ENCODE measurements around the gene MINDY4. TPM values are rescaled to one million over a fixed set of nuclear protein-coding genes. Genes with fewer than 3 reads are reported as not detected.

MINDY4 gene
- total RNA-seq, 1 experiment from 2014 or later = 7.6 TPM

DNA sequence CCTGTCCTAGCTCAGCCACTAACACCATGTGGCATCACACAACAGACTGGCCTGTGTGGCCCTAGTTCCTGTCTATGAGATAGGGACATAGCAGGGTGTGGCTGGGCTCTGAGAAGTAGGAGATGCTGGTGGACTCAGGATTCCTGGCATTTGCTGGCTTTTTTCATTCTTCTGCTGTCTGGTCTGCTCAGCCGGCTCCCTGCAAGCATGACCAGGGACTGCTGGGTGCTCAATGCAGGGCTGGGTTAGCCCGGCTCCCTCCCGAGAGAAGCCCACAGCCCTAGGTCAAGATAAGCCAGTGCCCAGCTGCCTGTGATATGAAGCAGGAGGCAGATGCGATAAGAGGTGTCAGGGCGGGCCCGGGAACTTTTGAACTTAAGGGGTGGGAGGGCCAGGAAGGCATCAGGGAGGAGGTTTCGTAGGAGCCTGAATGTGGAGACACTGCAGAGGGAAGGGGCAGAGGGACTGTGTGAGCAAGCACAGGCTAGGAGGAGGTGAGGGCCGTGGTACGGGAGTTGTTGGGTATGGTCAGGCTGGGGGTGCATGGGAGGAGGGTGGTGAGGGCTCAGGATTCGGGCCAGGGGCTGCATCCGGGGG lies 143.9 kb downstream of the MINDY4 start:
- DNase-seq (ENCODE audit: low spot score) = no peak

DNA sequence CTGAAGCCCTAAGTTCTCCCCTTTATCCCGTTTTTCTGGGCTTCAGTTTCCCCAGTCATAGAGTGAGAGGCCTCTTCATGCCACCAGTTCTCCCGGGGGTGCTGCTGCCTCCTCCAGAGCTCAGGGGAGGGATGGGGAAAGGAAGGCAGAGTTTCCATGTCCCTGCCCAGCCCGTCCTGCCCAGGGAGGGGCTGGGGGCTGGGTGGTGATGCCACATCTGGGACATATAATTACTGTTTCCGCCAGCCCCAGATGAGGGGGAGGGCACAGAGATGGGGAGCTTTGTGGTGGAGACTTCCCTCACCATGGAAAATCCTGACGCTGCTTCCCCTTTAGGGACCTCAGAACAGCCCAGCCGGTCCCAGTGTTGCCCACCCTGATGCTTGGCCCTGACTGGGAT lies 144.5 kb downstream of the MINDY4 start:
- DNase-seq (ENCODE audit: low spot score) = peak; percentile 23

GRCh38 chr7:30916255-30916654 lies 145.0 kb downstream of the MINDY4 start:
- DNase-seq (ENCODE audit: low spot score) = no peak

DNA sequence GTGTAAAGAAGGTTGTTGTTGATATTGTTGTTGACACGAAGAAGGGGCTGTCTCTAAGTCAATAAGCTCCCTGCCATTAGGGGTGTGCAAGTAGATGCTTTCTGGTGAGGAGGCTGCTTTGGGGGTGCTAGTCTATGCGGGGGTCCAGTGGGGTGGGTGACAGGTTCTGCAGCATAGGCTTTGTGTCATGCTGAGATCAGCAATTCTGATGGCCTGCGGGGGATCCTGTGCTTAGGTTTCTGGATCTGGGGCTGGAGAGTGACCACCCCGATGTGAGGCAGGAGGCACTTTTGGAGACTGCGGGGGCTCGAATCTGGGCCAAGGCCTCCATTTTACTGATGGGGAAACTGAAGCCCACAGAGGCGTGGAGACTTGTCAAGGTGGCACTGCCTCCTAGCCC lies 145.6 kb downstream of the MINDY4 start:
- DNase-seq (ENCODE audit: low spot score) = no peak

DNA sequence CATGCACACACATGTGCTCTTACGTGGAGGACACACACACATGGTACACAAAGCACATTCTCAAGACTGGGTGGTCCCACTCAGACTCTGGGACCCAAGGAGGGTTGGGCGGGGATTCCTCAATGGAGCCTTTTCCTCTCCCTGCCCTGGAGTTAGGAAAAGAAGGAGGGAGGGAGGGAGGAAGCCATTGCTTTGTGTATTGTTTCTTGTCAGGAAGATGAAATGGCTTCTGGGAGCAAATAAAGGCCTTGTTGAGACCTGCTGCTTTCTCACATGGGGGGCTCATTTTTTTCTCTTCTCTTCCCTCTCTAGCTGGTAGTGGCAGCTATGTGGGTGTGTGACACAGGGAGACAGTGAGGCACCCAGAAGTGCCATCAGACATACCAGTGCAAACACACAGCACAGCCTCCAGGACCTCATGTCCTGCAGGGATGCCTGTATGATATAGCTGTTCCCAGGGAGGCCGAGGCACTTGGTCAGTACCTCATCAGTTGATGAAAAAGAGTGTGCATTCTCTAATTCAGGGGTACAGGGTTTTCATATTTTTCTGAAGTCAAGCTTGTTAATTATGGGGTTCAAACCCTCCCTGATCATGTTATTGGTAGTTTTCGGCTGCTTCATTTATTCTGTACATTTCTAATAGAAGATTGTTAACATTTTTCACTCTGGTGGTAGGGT lies 146.1 kb downstream of the MINDY4 start:
- DNase-seq (ENCODE audit: low spot score) = no peak

GRCh38 chr7:30918676-30919075 lies 147.5 kb downstream of the MINDY4 start:
- DNase-seq (ENCODE audit: low spot score) = no peak

DNA sequence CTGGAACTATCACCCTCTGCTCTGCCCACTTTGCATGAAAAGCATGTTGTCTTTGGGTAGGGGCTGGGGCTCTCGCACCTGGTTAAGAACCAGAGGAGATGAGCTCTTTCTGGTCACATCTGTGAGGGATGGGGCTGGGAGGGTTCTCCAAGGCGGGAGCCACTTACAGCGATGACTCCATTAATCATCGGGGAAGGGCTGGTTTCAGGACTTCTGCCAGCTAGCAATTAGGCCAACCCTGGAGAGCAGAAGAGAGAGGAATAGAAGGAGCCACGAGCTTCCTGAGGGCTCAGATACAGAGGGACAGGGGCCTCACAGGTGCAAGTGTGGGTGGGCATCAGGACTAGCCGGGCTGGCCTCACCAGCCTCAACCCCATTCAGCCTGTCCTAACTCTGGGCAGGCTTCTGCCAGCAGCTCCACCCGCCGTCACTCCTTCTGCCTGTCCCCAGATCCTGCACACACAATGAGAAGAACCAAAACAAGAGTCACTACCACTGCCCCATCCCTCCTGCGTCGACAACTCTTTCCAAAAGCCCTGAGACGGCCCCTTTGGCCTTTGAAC lies 148.9 kb downstream of the MINDY4 start:
- peak; percentile 92 for DNase-seq (ENCODE audit: low spot score)

GRCh38 chr7:30920584-30921539 lies 149.6 kb downstream of the MINDY4 start:
- peak; percentile 93 for DNase-seq (ENCODE audit: low spot score)

DNA sequence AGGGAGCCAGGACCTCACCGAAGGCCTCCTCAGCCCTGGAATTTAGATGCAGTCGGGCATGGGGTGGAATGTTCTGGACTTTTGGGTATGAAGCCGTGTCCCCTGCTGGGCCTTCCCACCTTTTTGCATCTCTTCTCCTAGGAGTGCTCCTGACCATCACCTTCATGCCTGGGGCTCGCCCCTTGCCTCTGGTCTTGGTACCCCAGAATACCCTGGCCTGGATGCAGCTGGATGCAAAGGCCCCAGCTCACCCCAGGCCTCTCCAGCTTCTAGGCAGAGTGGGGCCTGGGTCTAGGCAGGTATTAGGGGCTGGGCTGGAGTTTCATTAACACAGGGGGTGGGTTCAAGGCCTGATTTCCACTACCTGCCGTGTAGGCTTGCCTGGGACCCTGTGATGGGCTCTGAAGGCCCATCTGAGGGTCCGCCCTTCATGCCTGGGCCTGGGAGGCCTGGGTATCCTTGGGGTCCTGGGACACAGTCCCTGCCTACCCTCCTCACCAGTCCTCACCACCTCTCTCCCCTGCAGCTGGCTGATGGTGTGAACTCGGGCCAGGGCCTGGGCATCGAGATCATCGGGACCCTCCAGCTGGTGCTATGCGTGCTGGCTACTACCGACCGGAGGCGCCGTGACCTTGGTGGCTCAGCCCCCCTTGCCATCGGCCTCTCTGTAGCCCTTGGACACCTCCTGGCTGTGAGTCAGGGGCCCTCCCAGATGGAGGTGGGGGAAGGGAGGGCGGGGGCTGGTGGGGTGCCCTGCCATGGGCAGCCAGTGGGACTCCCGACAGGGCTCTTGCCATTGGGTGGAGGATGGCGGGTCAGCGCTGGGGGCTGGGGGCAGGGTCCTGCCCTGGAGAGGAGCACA lies 150.6 kb downstream of the MINDY4 start:
- DNase-seq (ENCODE audit: low spot score) = no peak

GRCh38 chr7:30922596-30922995 lies 151.4 kb downstream of the MINDY4 start:
- no peak for DNase-seq (ENCODE audit: low spot score)

DNA sequence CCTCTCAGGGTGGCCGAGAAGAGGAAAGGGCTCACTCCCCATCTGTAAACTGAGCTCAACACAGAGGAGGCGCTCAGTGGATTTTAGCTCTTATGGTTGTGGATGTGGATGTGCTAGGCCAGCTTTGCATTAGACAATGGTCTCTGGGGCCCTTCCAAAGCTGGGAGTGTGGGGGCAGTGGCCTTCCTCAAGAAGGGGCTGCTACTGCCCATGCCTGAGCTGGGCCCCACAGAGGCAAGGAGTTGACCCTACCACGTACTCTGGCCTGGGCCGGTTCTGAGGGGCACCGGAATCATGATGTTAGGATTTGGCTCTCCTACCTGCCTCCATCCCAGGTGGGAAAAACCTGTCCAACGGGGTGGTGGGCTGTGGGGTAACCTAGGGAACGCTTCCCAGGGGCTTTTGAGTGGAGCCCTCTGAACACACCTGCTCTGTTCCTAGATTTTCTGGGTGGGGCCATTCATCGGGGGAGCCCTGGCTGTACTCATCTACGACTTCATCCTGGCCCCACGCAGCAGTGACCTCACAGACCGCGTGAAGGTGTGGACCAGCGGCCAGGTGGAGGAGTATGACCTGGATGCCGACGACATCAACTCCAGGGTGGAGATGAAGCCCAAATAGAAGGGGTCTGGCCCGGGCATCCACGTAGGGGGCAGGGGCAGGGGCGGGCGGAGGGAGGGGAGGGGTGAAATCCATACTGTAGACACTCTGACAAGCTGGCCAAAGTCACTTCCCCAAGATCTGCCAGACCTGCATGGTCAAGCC lies 152.0 kb downstream of the MINDY4 start:
- DNase-seq (ENCODE audit: low spot score) = no peak

- no peak for DNase-seq (ENCODE audit: low spot score)
Measured at GRCh38 chr7:30923774-30924413, 152.7 kb downstream of the MINDY4 start.

GRCh38 chr7:30924624-30925023 lies 153.4 kb downstream of the MINDY4 start:
- no peak for DNase-seq (ENCODE audit: low spot score)

DNA sequence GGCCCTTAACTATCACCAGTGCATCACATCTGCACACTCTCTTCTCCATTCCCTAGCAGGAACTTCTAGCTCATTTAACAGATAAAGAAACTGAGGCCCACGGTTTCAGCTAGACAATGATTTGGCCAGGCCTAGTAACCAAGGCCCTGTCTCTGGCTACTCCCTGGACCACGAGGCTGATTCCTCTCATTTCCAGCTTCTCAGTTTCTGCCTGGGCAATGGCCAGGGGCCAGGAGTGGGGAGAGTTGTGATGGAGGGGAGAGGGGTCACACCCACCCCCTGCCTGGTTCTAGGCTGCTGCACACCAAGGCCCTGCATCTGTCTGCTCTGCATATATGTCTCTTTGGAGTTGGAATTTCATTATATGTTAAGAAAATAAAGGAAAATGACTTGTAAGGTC lies 153.9 kb downstream of the MINDY4 start:
- no peak for DNase-seq (ENCODE audit: low spot score)

DNA sequence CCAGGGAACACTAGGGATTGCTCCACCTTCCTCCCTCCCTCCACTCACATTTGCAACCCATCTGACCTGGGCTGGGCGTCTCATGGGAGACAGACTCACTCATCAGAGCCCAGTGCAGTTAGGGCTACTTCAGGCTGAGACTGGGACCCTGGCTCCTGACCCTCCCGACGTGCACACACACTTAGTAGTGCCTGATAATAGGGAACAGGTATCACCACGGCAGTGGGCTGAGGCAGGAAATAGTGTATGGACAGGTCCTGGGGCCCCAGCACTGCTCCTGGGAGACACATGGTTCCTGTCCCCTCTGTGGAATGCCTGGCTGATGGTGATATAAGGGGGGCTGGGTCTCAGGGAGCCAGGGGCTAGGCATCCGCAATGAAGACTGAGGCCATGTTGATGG lies 154.7 kb downstream of the MINDY4 start:
- no peak for DNase-seq (ENCODE audit: low spot score)

DNA sequence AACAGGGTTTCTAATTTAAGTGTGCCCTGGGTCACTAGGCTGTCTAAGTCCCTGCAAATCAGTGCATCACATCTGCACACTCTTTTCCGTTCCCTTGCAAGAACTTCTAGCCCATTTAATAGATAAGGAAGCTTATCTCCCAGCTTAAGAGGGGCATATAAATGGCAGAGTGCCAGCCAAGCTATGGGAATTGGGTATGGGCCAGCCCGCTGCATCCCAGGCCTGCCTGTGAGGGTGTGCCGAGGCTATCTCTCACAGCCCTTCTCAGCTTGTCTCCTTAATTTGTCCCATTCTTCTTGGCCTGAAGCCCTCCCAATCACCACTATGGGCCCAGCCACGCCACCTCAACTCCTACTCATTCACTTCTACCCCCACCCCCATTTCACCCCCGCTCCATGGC lies 155.1 kb downstream of the MINDY4 start:
- DNase-seq (ENCODE audit: low spot score) = no peak

DNA sequence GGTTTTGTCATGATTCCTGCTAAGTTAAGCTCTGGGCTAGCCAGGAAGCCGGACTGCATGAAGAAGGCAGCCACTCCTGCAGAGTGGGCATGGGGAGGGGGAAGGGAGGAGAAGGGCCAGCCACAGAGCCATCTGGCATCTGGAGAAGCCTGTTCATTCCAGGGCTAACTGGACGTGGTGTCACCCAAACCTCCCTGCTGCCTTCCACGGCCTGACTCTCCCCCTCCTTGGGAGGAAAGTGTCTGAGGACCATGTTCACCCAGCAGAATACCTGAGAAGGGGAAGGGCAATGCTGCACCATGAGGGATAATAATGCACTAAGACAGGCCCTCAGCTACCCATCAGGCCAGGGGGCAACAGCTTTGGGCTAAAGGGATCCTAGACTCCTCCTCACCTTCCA lies 155.8 kb downstream of the MINDY4 start:
- no peak for DNase-seq (ENCODE audit: low spot score)

DNA sequence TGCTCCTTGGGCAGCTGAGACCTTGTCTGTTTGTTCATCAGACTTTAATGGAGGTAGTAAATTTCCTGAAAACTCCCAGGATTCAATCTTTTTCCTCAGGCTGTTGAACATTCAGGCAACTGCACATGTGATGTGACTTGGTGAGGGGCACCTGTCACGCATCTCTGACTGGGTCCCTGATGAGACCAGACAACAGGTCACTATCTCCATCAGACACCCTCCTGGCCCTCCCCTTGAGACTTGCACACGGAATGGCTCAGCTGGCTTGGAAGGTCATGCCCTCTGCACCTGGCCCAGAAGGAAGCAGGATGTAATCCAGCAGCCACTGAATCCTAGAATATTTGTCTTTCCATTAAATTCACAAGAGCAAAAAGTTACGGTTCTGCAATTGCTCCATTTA lies 156.3 kb downstream of the MINDY4 start:
- DNase-seq (ENCODE audit: low spot score) = no peak

DNA sequence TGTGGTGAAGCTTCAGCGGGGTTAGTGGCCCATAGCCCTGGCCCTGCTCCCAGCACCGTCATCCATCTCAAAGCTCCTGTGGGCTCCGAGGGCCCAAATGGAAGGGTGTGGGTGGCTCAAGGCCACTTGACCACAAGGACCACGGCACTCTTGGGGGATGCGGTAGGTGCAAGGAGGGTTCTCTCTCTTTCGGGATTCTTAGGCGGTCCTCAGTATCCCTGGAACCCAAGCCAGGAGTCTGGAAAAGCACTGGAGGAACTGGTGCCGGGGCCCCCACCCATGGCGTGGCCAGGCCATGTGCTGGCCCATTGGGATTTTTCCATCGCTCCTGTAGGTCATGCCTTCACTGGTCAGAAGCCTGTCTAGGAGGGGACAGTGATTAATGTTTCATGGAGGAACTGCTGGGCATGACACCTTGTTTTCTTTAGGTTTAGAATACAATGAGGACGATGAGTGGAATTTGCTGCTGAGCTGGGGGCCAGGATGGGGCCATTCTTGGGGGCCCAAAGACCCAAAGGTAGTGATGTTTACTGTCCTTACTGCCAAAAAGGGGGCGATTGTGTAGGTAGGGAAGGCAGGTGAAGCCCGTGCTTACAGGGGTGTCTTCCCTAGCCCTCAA lies 157.1 kb downstream of the MINDY4 start:
- DNase-seq (ENCODE audit: low spot score) = no peak

DNA sequence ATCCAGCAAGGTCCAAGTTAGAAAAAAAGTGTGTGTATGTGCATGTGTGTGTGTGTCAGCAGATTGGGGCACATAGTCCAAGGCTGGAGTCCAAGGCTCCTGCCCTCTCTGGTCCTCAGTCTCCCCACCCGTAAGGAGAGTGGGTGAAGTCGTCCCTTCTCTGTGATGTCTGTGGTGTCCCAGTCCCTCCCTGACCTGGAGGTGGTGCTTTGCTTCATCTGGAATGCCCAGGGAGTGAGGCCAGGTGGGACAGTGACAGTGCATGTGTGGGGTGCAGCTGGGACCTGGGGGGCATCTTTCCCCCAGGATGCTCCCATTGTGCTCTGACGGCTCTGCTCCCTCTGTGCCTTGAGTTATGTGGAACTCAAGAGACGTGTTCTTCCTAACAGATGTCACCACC lies 158.5 kb downstream of the MINDY4 start:
- DNase-seq (ENCODE audit: low spot score) = no peak

Data from A172 (cell line).